Uterus (tissue), 2 donors: ENCODE data around the gene MS4A14.

Source experiments
- CTCF ChIP-seq, 4 experiments: fragments of 200-600 bp in 2 of 4; fragments of 450-650 bp in 2 of 4; sonication (generic) in 2 of 4; IDR thresholded peaks; one replicate each; pipeline ENCODE4 v1.5.1; 2016 to 2019; ENCODE audit warnings: antibody characterized with exemption in 4 of 4, mild to moderate bottlenecking in 2 of 4, moderate library complexity in 1 of 4
- POLR2A ChIP-seq, 2 donors: fragments of 450-650 bp; IDR thresholded peaks; one replicate each; pipeline ENCODE4 v1.6.1; 2016; ENCODE audit warnings: antibody characterized with exemption in 2 of 2, mild to moderate bottlenecking in 1 of 2, moderate library complexity in 1 of 2

- no peak for TF ChIP-seq CTCF (IDR thresholded peaks at IDR 0.05)
- no peak for TF ChIP-seq POLR2A (IDR thresholded peaks at IDR 0.05)
These were observed 50.8 kb downstream of the MS4A14 start for GRCh38 chr11:60447070-60447469.
